GM12878 (cell line): Measurements from ENCODE around the gene SLC4A5. TPM values are rescaled to one million over a fixed set of nuclear protein-coding genes. Genes with fewer than 3 reads are reported as not detected.

Experiments
- CBX5 ChIP-seq: sonication (generic); IDR thresholded peaks from 2 replicates; pipeline ENCODE4 v1.6.1; 2016; ENCODE audit warnings: low read depth, moderate library complexity, mild to moderate bottlenecking, inconsistent platforms
- EP300 ChIP-seq, 2 experiments: fragments of 150-350 bp in 1 of 2; IDR thresholded peaks; 2 replicates each; pipeline ENCODE4 v1.6.1; 2011 to 2012; ENCODE audit warnings: low read depth in 2 of 2, low read length in 2 of 2, borderline replicate concordance in 1 of 2, improper control_type of control experiment in 1 of 2, inconsistent platforms in 1 of 2; ENCODE audit not compliant: control insufficient read depth in 1 of 2
- FOS ChIP-seq: IDR thresholded peaks from 3 replicates; pipeline ENCODE4 v1.6.1; 2011; ENCODE audit warnings: borderline replicate concordance; ENCODE audit not compliant: insufficient read length; ENCODE audit errors: extremely low read depth
- FOXK2 ChIP-seq: fragments of 450-650 bp; IDR thresholded peaks from 2 replicates; pipeline ENCODE4 v1.6.1; 2017; ENCODE audit warnings: mild to moderate bottlenecking, moderate library complexity
- GABPA ChIP-seq: IDR thresholded peaks from 2 replicates; pipeline ENCODE4 v1.6.1; 2014; ENCODE audit warnings: antibody characterized with exemption, low read depth, mild to moderate bottlenecking, inconsistent platforms
- IRF4 ChIP-seq: IDR thresholded peaks from 2 replicates; pipeline ENCODE4 v1.6.1; 2011; ENCODE audit warnings: low read depth, low read length
- MTA2 ChIP-seq: fragments of 450-650 bp; IDR thresholded peaks from 2 replicates; pipeline ENCODE4 v1.6.1; 2016; ENCODE audit warnings: low read depth, mild to moderate bottlenecking, moderate library complexity
- NR2F1 ChIP-seq: fragments of 450-650 bp; conservative IDR thresholded peaks from 2 replicates; pipeline ENCODE4 v1.6.1; 2017; ENCODE audit warnings: mild to moderate bottlenecking
- SIX5 ChIP-seq: IDR thresholded peaks from 2 replicates; pipeline ENCODE4 v1.6.1; 2011; ENCODE audit warnings: mild to moderate bottlenecking, low read depth, low read length, moderate library complexity; ENCODE audit not compliant: severe bottlenecking
- TAF1 ChIP-seq: IDR thresholded peaks from 2 replicates; pipeline ENCODE4 v1.6.1; 2011; ENCODE audit warnings: mild to moderate bottlenecking, low read depth, low read length, borderline replicate concordance
- TCF7 ChIP-seq: IDR thresholded peaks from 2 replicates; pipeline ENCODE4 v1.6.1; 2014; ENCODE audit warnings: antibody characterized with exemption, borderline replicate concordance
- ZNF217 ChIP-seq: fragments of 450-650 bp; IDR thresholded peaks from 2 replicates; pipeline ENCODE4 v1.6.1; 2017; ENCODE audit warnings: antibody characterized with exemption, mild to moderate bottlenecking
- polyA plus RNA-seq, 11 experiments: library from polyadenylated mRNA; depleted of rRNA in 4 of 11; unstranded in 6 of 11; stranded (reverse) in 5 of 11; fragments of >200 nt; fragmentation: Nextera tagmentation in 4 of 11; fragmentation: Illumina TruSeq in 1 of 11; extraction: Ambion mirVana in 4 of 11; extraction: Trizol in 1 of 11; gene quantifications; 1 replicate in 1 of 11; 2 replicates in 10 of 11; pipeline versions ENCODE4 v1.2.1 to v1.2.3, GENCODE V29; 2011 to 2016; ENCODE audit warnings: inconsistent platforms in 2 of 11, missing spikeins in 2 of 11, low read depth in 1 of 11
- total RNA-seq, 4 experiments: library from RNA; depleted of rRNA in 3 of 4; stranded (reverse); fragments of >200 nt in 3 of 4; fragmentation: Illumina TruSeq in 1 of 4; extraction: Trizol in 1 of 4; gene quantifications; 2 replicates each; pipeline versions ENCODE4 v1.2.1 to v1.2.3, GENCODE V29; 2013 to 2021
- TF ChIP-seq, protein P1 (sequence below): IDR thresholded peaks from 2 replicates; pipeline ENCODE4 v1.6.1; 2012; ENCODE audit warnings: low read length, inconsistent platforms
- TF ChIP-seq, protein P2 (sequence below): fragments of 450-650 bp; formaldehyde crosslinking; IDR thresholded peaks from 2 replicates; pipeline ENCODE4 v1.4.0; 2022; ENCODE audit warnings: mild to moderate bottlenecking, moderate library complexity
- TF ChIP-seq, protein P3 (sequence below): fragments of 450-650 bp; IDR thresholded peaks from 2 replicates; pipeline ENCODE4 v1.6.1; 2018; ENCODE audit warnings: borderline replicate concordance, mild to moderate bottlenecking; ENCODE audit not compliant: partially characterized antibody
- TF ChIP-seq, protein P4 (sequence below): IDR thresholded peaks from 2 replicates; pipeline ENCODE4 v1.6.1; 2012; ENCODE audit warnings: mild to moderate bottlenecking, low read depth, low read length

SLC4A5 gene
- total and polyA plus RNA-seq, 10 of the 15 experiments (the other 5 are each of a cell fraction or from before 2014, with no cell fraction given), result 0.15 to 4.7 (median 1.6) TPM

DNA sequence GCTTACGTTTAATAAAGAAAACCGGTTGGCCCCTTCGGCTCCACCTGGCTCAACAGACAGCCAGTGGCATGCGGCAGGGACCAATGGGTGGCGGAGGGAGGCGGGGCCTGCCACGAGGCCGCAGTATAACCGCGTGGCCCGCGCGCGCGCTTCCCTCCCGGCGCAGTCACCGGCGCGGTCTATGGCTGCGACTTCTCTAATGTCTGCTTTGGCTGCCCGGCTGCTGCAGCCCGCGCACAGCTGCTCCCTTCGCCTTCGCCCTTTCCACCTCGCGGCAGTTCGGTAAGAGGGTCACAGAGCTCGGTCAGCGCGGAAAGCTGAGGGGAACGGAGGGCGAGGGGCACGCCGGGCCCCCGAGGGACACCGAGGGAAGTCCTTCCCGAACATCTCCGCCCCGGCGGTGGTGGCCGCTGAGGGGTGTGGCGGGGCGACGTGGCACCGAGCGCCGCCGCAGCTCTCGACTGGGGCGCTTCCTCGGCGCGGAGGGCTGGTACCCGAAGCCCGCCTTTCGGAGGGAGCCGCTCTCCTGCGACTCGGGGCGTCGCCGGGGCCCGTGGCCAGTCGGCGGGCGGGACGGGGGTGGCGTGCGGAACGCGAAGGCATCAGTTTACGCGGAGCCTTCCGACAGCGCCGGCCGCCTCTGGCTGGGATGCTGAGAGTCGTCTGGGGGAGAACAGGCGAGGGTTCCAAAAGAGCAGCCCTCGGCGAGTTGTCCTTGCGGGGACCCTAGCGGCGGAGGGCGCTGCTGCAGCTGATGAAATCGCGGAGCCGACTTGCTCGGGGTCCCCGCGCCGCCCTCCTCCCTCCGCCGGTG, 144.5 kb downstream of the SLC4A5 start, which contains the start of gene MTHFD2 (continued):
- TF ChIP-seq GABPA (no peak), IRF4 (0 out of 2 replicates have a peak, but pooled peaks have one; percentile 43), ZNF217 (peak; percentile 74; the same call in 1 of the 2 replicates), NR2F1 (peak; percentile 24; the same call in 1 of the 2 replicates), TAF1 (peak; percentile 91), FOS (peak; percentile 32), CBX5 (no peak; the same call in 1 of the 2 replicates), FOXK2 (no peak), SIX5 (no peak), MTA2 (no peak), EP300 (IDR thresholded peaks at IDR 0.05; ENCODE audit: borderline replicate concordance in 1 of 2, control insufficient read depth in 1 of 2, low read depth in 2 of 2, low read length in 2 of 2) (no peak), TCF7 (no peak)
- TF ChIP-seq, protein P1, sequence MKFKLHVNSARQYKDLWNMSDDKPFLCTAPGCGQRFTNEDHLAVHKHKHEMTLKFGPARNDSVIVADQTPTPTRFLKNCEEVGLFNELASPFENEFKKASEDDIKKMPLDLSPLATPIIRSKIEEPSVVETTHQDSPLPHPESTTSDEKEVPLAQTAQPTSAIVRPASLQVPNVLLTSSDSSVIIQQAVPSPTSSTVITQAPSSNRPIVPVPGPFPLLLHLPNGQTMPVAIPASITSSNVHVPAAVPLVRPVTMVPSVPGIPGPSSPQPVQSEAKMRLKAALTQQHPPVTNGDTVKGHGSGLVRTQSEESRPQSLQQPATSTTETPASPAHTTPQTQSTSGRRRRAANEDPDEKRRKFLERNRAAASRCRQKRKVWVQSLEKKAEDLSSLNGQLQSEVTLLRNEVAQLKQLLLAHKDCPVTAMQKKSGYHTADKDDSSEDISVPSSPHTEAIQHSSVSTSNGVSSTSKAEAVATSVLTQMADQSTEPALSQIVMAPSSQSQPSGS, result no peak
- TF ChIP-seq, protein P2, sequence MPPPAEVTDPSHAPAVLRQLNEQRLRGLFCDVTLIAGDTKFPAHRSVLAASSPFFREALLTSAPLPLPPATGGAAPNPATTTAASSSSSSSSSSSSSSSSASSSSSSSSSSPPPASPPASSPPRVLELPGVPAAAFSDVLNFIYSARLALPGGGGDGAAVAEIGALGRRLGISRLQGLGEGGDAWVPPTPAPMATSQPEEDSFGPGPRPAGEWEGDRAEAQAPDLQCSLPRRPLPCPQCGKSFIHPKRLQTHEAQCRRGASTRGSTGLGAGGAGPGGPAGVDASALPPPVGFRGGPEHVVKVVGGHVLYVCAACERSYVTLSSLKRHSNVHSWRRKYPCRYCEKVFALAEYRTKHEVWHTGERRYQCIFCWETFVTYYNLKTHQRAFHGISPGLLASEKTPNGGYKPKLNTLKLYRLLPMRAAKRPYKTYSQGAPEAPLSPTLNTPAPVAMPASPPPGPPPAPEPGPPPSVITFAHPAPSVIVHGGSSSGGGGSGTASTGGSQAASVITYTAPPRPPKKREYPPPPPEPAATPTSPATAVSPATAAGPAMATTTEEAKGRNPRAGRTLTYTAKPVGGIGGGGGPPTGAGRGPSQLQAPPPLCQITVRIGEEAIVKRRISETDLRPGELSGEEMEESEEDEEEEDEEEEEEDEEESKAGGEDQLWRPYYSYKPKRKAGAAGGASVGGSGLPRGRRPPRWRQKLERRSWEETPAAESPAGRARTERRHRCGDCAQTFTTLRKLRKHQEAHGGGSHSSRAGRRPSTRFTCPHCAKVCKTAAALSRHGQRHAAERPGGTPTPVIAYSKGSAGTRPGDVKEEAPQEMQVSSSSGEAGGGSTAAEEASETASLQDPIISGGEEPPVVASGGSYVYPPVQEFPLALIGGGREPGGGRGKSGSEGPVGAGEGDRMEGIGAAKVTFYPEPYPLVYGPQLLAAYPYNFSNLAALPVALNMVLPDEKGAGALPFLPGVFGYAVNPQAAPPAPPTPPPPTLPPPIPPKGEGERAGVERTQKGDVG (CRISPR knock-in tag), result no peak
- TF ChIP-seq, protein P3, sequence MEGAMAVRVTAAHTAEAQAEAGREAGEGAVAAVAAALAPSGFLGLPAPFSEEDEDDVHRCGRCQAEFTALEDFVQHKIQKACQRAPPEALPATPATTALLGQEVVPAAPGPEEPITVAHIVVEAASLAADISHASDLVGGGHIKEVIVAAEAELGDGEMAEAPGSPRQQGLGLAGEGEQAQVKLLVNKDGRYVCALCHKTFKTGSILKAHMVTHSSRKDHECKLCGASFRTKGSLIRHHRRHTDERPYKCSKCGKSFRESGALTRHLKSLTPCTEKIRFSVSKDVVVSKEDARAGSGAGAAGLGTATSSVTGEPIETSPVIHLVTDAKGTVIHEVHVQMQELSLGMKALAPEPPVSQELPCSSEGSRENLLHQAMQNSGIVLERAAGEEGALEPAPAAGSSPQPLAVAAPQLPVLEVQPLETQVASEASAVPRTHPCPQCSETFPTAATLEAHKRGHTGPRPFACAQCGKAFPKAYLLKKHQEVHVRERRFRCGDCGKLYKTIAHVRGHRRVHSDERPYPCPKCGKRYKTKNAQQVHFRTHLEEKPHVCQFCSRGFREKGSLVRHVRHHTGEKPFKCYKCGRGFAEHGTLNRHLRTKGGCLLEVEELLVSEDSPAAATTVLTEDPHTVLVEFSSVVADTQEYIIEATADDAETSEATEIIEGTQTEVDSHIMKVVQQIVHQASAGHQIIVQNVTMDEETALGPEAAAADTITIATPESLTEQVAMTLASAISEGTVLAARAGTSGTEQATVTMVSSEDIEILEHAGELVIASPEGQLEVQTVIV, result no peak
- TF ChIP-seq, protein P4, sequence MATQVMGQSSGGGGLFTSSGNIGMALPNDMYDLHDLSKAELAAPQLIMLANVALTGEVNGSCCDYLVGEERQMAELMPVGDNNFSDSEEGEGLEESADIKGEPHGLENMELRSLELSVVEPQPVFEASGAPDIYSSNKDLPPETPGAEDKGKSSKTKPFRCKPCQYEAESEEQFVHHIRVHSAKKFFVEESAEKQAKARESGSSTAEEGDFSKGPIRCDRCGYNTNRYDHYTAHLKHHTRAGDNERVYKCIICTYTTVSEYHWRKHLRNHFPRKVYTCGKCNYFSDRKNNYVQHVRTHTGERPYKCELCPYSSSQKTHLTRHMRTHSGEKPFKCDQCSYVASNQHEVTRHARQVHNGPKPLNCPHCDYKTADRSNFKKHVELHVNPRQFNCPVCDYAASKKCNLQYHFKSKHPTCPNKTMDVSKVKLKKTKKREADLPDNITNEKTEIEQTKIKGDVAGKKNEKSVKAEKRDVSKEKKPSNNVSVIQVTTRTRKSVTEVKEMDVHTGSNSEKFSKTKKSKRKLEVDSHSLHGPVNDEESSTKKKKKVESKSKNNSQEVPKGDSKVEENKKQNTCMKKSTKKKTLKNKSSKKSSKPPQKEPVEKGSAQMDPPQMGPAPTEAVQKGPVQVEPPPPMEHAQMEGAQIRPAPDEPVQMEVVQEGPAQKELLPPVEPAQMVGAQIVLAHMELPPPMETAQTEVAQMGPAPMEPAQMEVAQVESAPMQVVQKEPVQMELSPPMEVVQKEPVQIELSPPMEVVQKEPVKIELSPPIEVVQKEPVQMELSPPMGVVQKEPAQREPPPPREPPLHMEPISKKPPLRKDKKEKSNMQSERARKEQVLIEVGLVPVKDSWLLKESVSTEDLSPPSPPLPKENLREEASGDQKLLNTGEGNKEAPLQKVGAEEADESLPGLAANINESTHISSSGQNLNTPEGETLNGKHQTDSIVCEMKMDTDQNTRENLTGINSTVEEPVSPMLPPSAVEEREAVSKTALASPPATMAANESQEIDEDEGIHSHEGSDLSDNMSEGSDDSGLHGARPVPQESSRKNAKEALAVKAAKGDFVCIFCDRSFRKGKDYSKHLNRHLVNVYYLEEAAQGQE, result no peak
